ENCODE data around the gene GRM7.

Gene GRM7

GRCh38 chr3:7720649-7721297, 859.9 kb downstream of the GRM7 start:
- no peak for DNase-seq (ENCODE audit: low spot score)

- no peak for DNase-seq (ENCODE audit: low spot score)
Measured at GRCh38 chr3:7721869-7722268, 861.0 kb downstream of the GRM7 start.

DNA sequence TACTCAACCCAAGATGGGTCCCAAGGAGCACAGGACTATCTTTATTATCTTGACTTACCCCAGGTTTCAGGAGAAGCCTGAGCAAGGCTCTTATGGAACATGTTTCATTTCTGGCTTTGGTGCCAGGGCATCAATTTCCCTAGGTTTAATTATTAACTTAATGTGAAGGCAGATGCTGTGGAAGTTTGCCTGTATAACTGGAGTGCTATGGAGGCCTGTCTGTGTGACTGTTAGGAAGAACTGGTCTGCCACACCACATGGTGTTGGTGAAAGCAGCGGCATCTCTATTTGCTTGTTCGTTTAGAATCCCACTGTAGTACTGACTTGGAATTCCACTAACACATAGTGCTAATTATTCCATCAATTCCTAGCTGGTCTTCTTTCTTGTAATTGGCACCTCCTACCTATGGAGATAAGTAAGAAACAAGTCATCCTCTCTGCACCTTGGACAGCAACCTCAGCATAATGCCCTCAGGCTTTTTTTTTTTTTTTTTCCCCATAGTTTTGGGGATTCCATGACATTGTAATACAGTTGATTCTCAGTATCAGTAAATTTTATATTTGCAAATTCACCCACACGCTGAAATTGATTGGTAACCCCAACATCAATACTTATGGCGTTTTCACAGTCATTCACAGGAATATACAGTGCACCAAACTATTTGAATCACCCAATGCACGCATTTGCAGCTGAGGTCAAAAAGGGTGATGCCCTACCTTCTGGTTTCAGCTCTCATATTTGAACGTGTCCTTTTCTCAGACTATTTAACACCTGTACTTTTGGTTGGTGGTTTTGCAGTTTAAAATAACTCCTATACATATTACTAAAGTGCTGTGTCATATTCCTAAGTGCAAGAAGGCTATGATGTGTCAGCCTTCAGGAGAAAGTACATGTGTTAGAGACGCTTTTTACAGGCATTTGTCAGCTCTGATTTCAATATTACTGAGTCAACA, 867.9 kb downstream of the GRM7 start:
- DNase-seq (ENCODE audit: low spot score) = no peak

- DNase-seq (ENCODE audit: low spot score) = no peak
Measured at GRCh38 chr3:7733933-7734332, 873.0 kb downstream of the GRM7 start.

- DNase-seq (ENCODE audit: low spot score) = no peak
Measured at GRCh38 chr3:7734456-7734855, 873.5 kb downstream of the GRM7 start.

GRCh38 chr3:7737263-7737662, 876.3 kb downstream of the GRM7 start:
- no peak for DNase-seq (ENCODE audit: low spot score)

GRCh38 chr3:7739754-7740153, 878.8 kb downstream of the GRM7 start:
- no peak for DNase-seq (ENCODE audit: low spot score)

- no peak for DNase-seq (ENCODE audit: low spot score)
Measured at GRCh38 chr3:7740458-7740857, 879.5 kb downstream of the GRM7 start.

GRCh38 chr3:7744850-7745249, 883.9 kb downstream of the GRM7 start:
- no peak for DNase-seq (ENCODE audit: low spot score)

GRCh38 chr3:7745711-7746110, 884.8 kb downstream of the GRM7 start:
- DNase-seq (ENCODE audit: low spot score) = no peak

- DNase-seq (ENCODE audit: low spot score) = no peak
Measured at GRCh38 chr3:7749931-7750695, 889.2 kb downstream of the GRM7 start.

- no peak for DNase-seq (ENCODE audit: low spot score)
Measured at GRCh38 chr3:7752005-7752404, 891.1 kb downstream of the GRM7 start.

- DNase-seq (ENCODE audit: low spot score) = no peak
Measured at GRCh38 chr3:7754653-7755441, 893.9 kb downstream of the GRM7 start.

- no peak for DNase-seq (ENCODE audit: low spot score)
Measured at GRCh38 chr3:7759630-7760029, 898.7 kb downstream of the GRM7 start.

GRCh38 chr3:7760718-7761117, 899.8 kb downstream of the GRM7 start:
- no peak for DNase-seq (ENCODE audit: low spot score)

- no peak for DNase-seq (ENCODE audit: low spot score)
Measured at GRCh38 chr3:7764115-7764514, 903.2 kb downstream of the GRM7 start.

- no peak for DNase-seq (ENCODE audit: low spot score)
Measured at GRCh38 chr3:7766530-7766929, 905.6 kb downstream of the GRM7 start.

DNA sequence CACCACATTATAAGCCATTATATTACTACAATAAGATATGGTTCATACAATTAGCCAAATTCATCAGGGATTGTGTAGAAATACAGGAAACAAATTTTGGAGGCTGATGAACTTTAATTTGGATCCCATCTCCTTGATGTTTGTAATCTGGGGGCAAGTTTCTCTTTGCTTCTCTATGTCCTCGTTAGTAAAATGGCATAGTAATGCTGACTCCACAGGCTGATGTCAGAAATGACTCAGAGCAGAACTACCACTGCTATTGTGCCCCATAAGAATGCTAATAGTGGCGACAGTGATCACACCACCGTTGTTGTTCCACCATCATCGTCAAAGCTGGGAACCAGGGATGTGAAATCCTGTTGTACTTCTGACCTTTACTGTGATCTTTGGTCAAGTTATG, 918.4 kb downstream of the GRM7 start:
- DNase-seq (ENCODE audit: low spot score) = no peak

GRCh38 chr3:7781395-7781794, 920.5 kb downstream of the GRM7 start:
- DNase-seq (ENCODE audit: low spot score) = no peak

DNA sequence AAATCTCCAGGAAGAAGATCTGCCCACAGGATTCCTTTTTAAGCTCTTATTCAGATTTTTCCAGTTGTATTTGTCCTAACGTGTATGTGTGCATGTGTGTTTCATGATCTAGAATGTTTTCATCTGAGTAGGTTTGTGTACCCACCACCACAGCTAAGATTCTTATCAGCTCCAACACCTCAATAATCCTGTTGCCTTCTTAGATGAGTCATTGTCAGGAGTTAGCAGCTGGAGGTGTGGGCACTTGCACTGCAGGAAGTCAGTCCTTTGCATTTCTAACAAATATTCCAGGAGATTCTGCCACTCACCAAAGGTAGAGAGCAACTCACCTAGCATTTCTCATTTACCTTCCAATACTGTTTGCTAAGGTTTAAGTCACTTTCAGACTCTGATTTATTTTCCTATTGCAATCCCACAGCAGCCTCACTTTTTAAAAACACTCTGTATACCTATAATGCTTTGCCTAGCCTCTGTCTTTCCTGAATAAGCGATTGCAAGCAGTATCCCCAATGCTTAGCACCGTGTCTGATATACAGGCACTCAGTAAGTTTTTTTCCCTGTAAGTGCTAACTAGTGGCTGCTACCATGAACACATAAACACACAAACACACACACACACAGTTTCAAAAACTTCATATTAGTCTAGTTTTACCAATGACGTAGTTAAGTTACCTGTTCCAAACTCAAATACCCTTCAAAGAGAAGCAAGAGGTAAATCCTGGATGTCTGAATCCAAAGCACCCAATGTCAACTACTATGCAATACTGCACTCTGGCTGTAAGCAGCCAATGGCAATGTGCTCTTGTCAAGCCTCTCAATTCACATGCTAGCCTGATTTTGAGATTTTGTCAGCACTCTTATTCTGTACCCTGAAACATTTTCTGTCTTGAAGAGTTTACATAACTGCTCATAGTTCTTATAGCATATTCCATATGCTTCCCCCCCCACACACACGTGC, 927.2 kb downstream of the GRM7 start:
- DNase-seq (ENCODE audit: low spot score) = no peak

DNA sequence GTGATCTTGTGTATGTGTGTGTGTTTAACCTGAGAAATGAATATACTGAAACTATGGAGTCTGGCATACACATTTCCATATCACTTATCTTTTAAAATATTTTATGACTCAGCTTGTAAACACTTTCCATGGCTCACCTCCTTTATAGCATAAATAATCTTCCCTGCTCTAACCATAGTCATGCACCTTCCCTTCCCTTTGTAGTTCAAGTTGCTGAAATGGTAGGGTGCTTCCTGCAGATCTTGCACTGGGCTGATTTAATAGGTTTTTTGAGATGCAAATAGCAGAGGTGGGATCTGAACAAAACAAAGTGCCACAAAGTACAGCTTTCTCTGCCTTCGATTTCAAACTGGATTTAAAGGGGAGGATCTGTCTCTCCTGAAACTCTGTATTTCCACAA, 928.0 kb downstream of the GRM7 start:
- DNase-seq (ENCODE audit: low spot score) = no peak

Data from AG08396 (cell line).